ENCODE data around the gene NSMCE3.
A peak's percentile ranks its signal among the peaks of the same experiment; 100 is the strongest.

NSMCE3 gene

DNA sequence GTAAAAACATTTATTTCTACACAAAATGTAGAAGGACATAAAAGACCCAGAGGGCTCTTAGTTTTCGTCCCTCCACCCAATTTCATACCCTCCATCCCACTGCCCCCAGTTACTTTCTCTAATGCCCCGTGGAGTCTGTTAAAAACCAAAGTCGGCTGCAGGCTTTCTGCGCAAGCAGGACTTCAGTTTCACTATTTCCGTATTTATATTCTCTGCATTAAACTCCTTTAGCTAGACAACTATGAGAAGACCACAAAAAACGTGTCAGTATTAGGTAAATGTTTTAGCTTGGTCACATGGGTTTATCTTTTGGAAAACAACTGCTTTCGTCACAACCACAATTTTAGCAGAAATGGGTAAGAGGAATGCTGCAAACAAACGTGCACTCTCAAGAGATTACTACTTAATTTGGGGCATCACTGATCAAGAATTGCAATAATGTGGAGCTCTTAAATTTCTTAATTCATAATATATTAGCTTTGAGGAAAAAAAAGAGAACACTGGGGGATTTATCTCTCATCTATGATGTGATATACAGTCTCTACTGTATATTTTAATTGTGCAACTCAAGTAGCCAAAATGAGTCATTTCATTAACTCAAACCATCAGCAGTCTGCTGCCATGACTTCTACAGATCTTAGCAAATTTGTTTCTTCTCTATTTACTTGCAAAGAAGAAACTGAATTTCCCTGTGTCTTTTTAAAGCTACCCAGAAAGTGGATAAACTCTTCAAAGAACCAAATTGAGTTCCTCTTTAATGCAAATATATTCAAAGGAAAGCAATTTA is 740 bp upstream of the NSMCE3 start:
- H3K27ac ChIP-seq (ENCODE audit: low read length), result peak overlapping the region; percentile 87
- peaks cover 0 to 30% of the 10 kb centered on the region in 2 donors for H3K4me1 ChIP-seq (ENCODE audit: control insufficient read depth in 1 of 2, insufficient read depth in 2 of 2, low read length in 2 of 2)
- H3K4me3 ChIP-seq (ENCODE audit: low read depth in 1 of 2, low read length in 2 of 2), result peak overlapping the region; percentile 87 to 91
- no peaks in the 10 kb centered on the region for H3K9me3 ChIP-seq (ENCODE audit: control insufficient read depth in 1 of 2, low read length in 2 of 2)
- H3K36me3 ChIP-seq (ENCODE audit: control insufficient read depth in 1 of 2, insufficient read depth in 2 of 2, low read length in 2 of 2), result no peaks in the 10 kb centered on the region
- H3K27me3 ChIP-seq (ENCODE audit: low read depth, low read length), result no peaks in the 10 kb centered on the region

DNA sequence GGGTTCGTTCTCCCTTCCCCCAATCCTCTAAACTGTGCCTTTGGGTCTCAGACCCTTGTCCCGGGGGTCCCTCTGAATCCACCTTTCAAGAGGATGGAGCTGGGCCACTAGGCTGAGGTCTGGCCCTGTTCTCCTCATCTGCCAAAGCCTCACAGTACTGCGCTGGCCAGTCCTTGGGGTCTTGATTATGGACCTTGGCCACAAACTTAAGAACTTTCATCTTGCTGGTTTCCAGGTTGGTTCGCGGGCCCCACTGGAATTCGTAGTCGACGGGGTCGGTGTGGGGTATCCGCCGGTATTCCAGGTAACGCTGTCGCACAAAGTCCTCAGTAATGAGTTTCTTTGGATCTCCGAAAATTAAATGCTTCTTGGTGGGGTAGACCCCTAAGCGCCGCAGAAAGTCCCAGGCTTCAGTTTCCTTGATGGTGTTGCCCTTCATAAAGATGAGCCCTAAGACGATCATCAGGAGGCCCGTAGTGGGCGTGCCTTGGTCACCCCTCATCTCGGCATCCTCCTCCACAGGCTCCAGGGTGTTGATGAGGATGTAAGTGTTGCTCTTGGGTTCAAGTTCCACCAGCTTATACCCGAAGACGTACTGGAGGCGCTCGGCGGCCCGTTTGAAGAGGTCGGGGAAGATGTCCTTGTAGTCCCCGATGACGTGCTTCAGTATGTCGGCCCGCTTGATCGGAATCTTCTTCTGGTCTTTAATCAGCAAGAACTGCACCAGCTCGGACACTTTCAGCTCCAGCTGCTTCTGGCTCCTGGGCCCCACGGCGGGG is 727 bp downstream of the NSMCE3 start:
- Histone ChIP-seq H3K36me3 (ENCODE audit: control insufficient read depth in 1 of 2, insufficient read depth in 2 of 2, low read length in 2 of 2) (no peaks in the 10 kb centered on the region), H3K27ac (ENCODE audit: low read length) (peak overlapping the region; percentile 87), H3K27me3 (ENCODE audit: low read depth, low read length) (no peaks in the 10 kb centered on the region), H3K9me3 (ENCODE audit: control insufficient read depth in 1 of 2, low read length in 2 of 2) (no peaks in the 10 kb centered on the region), H3K4me3 (ENCODE audit: low read depth in 1 of 2, low read length in 2 of 2) (peak overlapping the region; percentile 87 to 91), H3K4me1 (ENCODE audit: control insufficient read depth in 1 of 2, insufficient read depth in 2 of 2, low read length in 2 of 2) (peaks cover 0 to 30% of the 10 kb centered on the region in 2 donors)

DNA sequence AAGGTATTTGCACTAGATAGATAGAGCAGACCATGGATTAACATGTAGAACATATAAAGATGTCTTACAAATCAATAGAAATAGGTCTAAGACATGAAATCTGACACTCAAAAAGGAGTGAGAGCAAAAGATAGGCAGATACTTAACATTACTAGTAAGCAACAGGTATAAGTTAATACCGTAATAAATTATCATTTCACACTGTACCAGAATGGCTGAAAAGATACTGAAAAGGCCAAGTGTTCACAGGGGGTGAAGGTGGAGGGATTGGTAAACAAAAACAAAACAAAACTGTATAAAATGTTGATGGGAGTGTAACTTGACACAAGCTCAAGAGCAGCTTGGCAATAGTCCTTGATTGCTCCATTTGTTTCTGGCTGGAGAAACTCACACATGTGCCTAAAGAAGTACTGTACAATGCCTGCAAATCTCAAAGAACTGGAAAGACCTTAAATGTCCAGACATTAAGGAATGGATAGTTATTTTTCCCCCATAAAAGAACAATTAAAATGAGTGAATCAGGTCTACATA is 3.5 kb downstream of the NSMCE3 start:
- no peak overlapping the region for H3K27ac ChIP-seq (ENCODE audit: low read length)
- H3K4me1 ChIP-seq (ENCODE audit: control insufficient read depth in 1 of 2, insufficient read depth in 2 of 2, low read length in 2 of 2), result peaks cover 0 to 30% of the 10 kb centered on the region in 2 donors
- H3K27me3 ChIP-seq (ENCODE audit: low read depth, low read length), result no peaks in the 10 kb centered on the region
- H3K36me3 ChIP-seq (ENCODE audit: control insufficient read depth in 1 of 2, insufficient read depth in 2 of 2, low read length in 2 of 2), result no peaks in the 10 kb centered on the region
- no peaks in the 10 kb centered on the region for H3K9me3 ChIP-seq (ENCODE audit: control insufficient read depth in 1 of 2, low read length in 2 of 2)
- no peak overlapping the region for H3K4me3 ChIP-seq (ENCODE audit: low read depth in 1 of 2, low read length in 2 of 2)

DNA sequence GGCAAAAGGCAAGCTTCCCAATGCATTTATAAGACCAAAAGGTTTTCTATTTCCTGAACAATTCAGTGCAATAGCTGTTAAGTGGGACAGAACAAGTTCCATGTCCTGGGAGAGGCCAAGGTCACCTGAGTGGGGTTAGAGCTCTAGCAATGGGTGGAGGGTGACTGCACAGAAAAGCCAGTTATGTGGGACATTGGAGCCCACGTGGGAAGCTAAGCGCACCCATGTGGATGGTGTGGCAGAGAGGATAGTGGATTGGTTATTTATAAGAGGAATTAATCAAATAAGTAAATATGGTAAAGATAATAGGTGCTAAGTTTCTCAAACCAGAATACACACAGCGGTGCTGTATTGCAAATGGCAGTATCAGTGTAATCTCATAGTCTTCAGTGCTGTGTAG is 6.3 kb downstream of the NSMCE3 start:
- H3K27me3 ChIP-seq (ENCODE audit: low read depth, low read length), result no peaks in the 10 kb centered on the region
- no peaks in the 10 kb centered on the region for H3K36me3 ChIP-seq (ENCODE audit: control insufficient read depth in 1 of 2, insufficient read depth in 2 of 2, low read length in 2 of 2)
- H3K27ac ChIP-seq (ENCODE audit: low read length), result no peak overlapping the region
- H3K9me3 ChIP-seq (ENCODE audit: control insufficient read depth in 1 of 2, low read length in 2 of 2), result no peaks in the 10 kb centered on the region
- H3K4me3 ChIP-seq (ENCODE audit: low read depth in 1 of 2, low read length in 2 of 2), result no peak overlapping the region
- H3K4me1 ChIP-seq (ENCODE audit: control insufficient read depth in 1 of 2, insufficient read depth in 2 of 2, low read length in 2 of 2), result peaks cover 0 to 22% of the 10 kb centered on the region in 2 donors

DNA sequence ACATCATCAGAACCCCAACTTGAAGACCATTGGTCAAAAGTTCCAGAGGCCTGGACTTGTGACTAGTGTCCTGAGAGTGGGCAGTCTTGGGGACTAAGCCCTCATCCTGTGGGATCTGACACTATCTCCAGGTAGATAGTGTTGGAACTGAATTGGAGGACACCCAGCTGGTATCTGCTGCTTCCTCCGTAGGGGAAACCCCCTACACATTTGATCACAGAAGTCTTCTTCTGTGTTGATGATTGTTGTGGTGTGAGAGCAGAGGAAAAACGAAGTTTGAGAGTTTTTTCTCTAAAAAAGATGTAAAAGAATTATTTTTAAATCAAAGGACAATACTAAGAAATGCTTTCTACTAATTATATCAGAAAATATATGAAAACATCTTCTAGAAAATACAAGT is 6.9 kb downstream of the NSMCE3 start:
- no peak overlapping the region for H3K27ac ChIP-seq (ENCODE audit: low read length)
- H3K27me3 ChIP-seq (ENCODE audit: low read depth, low read length), result no peaks in the 10 kb centered on the region
- H3K9me3 ChIP-seq (ENCODE audit: control insufficient read depth in 1 of 2, low read length in 2 of 2), result no peaks in the 10 kb centered on the region
- H3K4me1 ChIP-seq (ENCODE audit: control insufficient read depth in 1 of 2, insufficient read depth in 2 of 2, low read length in 2 of 2), result peaks cover 0 to 18% of the 10 kb centered on the region in 2 donors
- no peaks in the 10 kb centered on the region for H3K36me3 ChIP-seq (ENCODE audit: control insufficient read depth in 1 of 2, insufficient read depth in 2 of 2, low read length in 2 of 2)
- no peak overlapping the region for H3K4me3 ChIP-seq (ENCODE audit: low read depth in 1 of 2, low read length in 2 of 2)

DNA sequence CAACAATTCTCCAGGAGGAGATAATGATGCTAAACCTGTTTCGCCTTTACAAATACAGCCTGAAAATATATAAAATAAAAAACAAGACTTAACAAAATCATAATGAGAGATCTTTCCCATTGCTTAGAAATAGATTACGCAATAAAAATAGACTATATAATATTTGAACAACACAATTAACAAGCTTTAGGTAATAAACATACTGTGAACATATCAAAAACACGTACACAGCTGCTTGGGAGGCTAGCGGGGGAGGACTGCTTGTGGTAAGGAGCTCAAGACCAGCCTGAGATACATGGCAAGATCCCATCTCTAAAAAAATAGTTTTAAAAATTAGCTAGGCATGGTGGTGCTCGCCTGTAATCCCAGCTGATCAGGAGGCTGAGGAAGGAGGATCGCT is 8.7 kb downstream of the NSMCE3 start:
- Histone ChIP-seq H3K4me1 (ENCODE audit: control insufficient read depth in 1 of 2, insufficient read depth in 2 of 2, low read length in 2 of 2) (peaks cover 0 to under 1% of the 10 kb centered on the region in 2 donors), H3K27ac (ENCODE audit: low read length) (no peak overlapping the region), H3K27me3 (ENCODE audit: low read depth, low read length) (no peaks in the 10 kb centered on the region), H3K9me3 (ENCODE audit: control insufficient read depth in 1 of 2, low read length in 2 of 2) (no peaks in the 10 kb centered on the region), H3K4me3 (ENCODE audit: low read depth in 1 of 2, low read length in 2 of 2) (no peak overlapping the region), H3K36me3 (ENCODE audit: control insufficient read depth in 1 of 2, insufficient read depth in 2 of 2, low read length in 2 of 2) (no peaks in the 10 kb centered on the region)

DNA sequence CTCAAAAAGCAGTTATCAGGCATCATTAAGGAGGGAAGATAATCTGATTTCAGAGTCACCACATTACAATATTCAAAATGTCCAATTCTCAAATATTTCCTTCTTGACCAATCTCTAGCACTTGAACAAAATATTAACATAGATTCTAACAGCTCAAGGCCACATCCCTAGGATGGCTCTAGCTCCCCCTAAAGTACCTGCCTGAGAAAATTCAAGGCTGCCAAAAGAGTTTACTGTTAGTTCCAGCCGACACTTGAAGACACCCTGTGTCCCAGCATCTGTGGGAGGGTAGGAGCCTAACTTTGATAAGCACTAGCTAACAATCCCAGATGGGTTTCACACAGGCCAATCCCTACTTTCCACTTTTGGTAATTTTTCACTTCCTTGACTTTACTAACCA is 10.4 kb downstream of the NSMCE3 start:
- H3K9me3 ChIP-seq (ENCODE audit: control insufficient read depth in 1 of 2, low read length in 2 of 2), result peaks cover 0 to 2% of the 10 kb centered on the region in 2 donors

DNA sequence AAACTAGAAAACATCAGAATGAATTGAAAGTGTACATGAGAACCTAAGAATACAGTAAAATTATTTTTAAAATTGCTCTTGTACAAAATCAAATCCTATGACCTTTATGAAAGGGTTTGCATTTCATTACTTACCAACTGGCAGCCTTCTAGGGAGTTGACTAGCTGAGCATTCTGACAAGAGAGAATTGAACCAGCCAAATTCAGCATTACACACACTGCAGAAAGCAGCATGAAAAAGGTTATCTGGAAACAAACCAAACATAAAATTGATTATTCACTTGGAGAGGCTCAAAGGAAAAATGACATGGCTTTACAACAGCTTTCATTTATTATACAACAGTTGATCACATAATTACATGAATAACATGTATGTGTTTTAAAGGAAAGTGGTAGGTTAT is 17.4 kb downstream of the NSMCE3 start:
- H3K27ac ChIP-seq (ENCODE audit: low read length), result no peak overlapping the region
- H3K36me3 ChIP-seq (ENCODE audit: control insufficient read depth in 1 of 2, insufficient read depth in 2 of 2, low read length in 2 of 2), result no peaks in the 10 kb centered on the region
- H3K9me3 ChIP-seq (ENCODE audit: control insufficient read depth in 1 of 2, low read length in 2 of 2), result peaks cover 0 to 2% of the 10 kb centered on the region in 2 donors
- no peaks in the 10 kb centered on the region for H3K4me1 ChIP-seq (ENCODE audit: control insufficient read depth in 1 of 2, insufficient read depth in 2 of 2, low read length in 2 of 2)
- no peak overlapping the region for H3K4me3 ChIP-seq (ENCODE audit: low read depth in 1 of 2, low read length in 2 of 2)
- H3K27me3 ChIP-seq (ENCODE audit: low read depth, low read length), result no peaks in the 10 kb centered on the region

More for the DNA sequence above, 10.4 kb downstream of the NSMCE3 start:
- H3K4me1 ChIP-seq (ENCODE audit: control insufficient read depth in 1 of 2, insufficient read depth in 2 of 2, low read length in 2 of 2), result no peaks in the 10 kb centered on the region
- no peaks in the 10 kb centered on the region for H3K36me3 ChIP-seq (ENCODE audit: control insufficient read depth in 1 of 2, insufficient read depth in 2 of 2, low read length in 2 of 2)
- no peaks in the 10 kb centered on the region for H3K27me3 ChIP-seq (ENCODE audit: low read depth, low read length)
- H3K4me3 ChIP-seq (ENCODE audit: low read depth in 1 of 2, low read length in 2 of 2), result no peak overlapping the region
- no peak overlapping the region for H3K27ac ChIP-seq (ENCODE audit: low read length)

DNA sequence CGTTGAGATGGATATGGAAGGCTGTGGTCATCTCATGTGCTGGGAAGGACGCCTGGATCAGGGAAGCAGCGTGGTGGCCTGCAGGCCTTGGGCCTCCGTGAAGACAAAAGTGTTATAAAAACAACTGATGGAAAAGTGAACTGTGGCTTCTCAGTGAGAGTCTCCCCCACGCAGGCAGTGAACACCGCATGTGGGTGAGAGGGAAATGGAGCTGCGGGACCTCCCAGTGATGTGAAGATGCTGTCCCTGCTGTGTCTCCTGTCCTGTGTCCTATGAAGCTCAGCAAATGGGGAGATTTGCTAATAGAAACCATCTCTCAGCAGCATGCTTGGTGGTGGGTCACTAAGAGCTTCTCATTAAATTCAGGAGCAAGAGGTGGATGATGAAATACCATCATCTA is 25.1 kb downstream of the NSMCE3 start:
- H3K4me1 ChIP-seq (ENCODE audit: control insufficient read depth in 1 of 2, insufficient read depth in 2 of 2, low read length in 2 of 2), result no peaks in the 10 kb centered on the region
- no peak overlapping the region for H3K4me3 ChIP-seq (ENCODE audit: low read depth in 1 of 2, low read length in 2 of 2)
- H3K36me3 ChIP-seq (ENCODE audit: control insufficient read depth in 1 of 2, insufficient read depth in 2 of 2, low read length in 2 of 2), result no peaks in the 10 kb centered on the region
- H3K27ac ChIP-seq (ENCODE audit: low read length), result no peak overlapping the region
- no peaks in the 10 kb centered on the region for H3K9me3 ChIP-seq (ENCODE audit: control insufficient read depth in 1 of 2, low read length in 2 of 2)
- H3K27me3 ChIP-seq (ENCODE audit: low read depth, low read length), result no peaks in the 10 kb centered on the region

DNA sequence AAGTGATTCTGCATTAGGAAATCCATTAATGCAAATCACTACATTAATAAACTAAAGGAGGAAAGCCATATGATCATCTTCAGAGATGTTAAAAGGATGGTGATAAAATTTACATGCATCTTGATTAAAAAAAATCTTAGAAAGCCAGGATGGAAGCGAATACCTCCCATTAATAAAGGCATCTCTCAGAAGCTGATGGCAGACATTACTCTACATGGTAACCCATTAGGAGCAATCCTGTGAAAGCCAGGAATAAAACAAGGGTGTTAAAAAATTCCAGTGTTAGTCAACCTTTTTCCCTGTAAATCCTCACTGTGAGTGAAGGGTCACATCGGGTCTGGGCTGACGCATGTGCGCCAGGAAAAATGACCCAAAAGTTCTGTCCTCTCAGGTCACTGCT is 25.5 kb downstream of the NSMCE3 start:
- Histone ChIP-seq H3K4me1 (ENCODE audit: control insufficient read depth in 1 of 2, insufficient read depth in 2 of 2, low read length in 2 of 2) (no peaks in the 10 kb centered on the region), H3K9me3 (ENCODE audit: control insufficient read depth in 1 of 2, low read length in 2 of 2) (no peaks in the 10 kb centered on the region), H3K27me3 (ENCODE audit: low read depth, low read length) (no peaks in the 10 kb centered on the region), H3K27ac (ENCODE audit: low read length) (no peak overlapping the region), H3K4me3 (ENCODE audit: low read depth in 1 of 2, low read length in 2 of 2) (no peak overlapping the region), H3K36me3 (ENCODE audit: control insufficient read depth in 1 of 2, insufficient read depth in 2 of 2, low read length in 2 of 2) (no peaks in the 10 kb centered on the region)

DNA sequence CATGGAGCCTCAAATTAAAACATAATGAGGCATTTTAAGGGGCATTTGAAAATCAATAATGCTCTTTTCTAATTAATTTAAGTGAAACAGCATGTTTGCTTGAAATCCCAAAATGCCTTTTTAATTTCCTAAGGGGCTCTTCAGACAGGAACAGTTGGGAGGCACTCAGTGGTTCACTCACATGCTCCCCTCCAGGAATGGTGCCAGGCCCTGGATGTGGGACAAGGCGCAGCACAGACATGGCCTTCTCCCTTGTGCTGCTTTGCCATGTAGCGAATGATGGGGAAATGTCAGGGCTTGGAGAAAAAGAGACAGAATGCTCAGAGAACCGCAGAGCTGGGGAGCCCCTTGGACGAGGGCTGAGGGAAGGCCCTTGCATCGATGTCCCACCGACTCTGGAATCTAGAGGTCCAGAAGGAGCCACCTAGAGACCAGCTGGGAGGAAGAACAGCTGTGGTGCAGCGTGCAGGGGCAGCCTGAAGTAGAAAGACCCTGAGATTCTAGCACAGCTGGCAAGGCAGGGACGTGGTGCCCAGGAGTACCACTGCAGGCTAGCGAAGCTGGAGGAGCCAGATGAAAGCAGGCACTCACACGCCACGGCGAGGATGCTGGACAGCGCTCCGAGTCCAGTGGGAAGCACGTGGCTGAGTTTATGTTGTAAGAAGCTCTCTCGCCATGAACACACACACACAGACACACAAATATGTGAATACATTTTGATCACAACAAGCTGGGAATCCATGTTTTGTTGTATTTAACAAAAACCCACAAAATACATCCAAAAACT is 27.0 kb downstream of the NSMCE3 start:
- Histone ChIP-seq H3K27ac (ENCODE audit: low read length) (no peak overlapping the region), H3K4me3 (ENCODE audit: low read depth in 1 of 2, low read length in 2 of 2) (no peak overlapping the region), H3K27me3 (ENCODE audit: low read depth, low read length) (no peaks in the 10 kb centered on the region)

More for the DNA sequence above, 27.0 kb downstream of the NSMCE3 start:
- no peaks in the 10 kb centered on the region for H3K9me3 ChIP-seq (ENCODE audit: control insufficient read depth in 1 of 2, low read length in 2 of 2)
- no peaks in the 10 kb centered on the region for H3K4me1 ChIP-seq (ENCODE audit: control insufficient read depth in 1 of 2, insufficient read depth in 2 of 2, low read length in 2 of 2)
- H3K36me3 ChIP-seq (ENCODE audit: control insufficient read depth in 1 of 2, insufficient read depth in 2 of 2, low read length in 2 of 2), result no peaks in the 10 kb centered on the region
